Ectodermal cell (in vitro differentiated cells): ENCODE results near the gene GLDN. TPM values are rescaled to one million over a fixed set of nuclear protein-coding genes. Genes with fewer than 3 reads are reported as not detected.

Experiments used
- H3K27ac ChIP-seq: 2 replicates; pipeline ENCODE4 v1.7.0; 2013; ENCODE audit warnings: mild to moderate bottlenecking, low read depth, low read length; ENCODE audit not compliant: insufficient read depth, poor library complexity, severe bottlenecking
- H3K27me3 ChIP-seq: 2 replicates; pipeline ENCODE4 v1.7.0; 2013; ENCODE audit warnings: mild to moderate bottlenecking, low read length; ENCODE audit not compliant: insufficient read depth, control insufficient read depth, poor library complexity, severe bottlenecking
- H3K36me3 ChIP-seq: one replicate; pipeline ENCODE4 v1.7.0; 2013; ENCODE audit warnings: low read length; ENCODE audit not compliant: control insufficient read depth, insufficient read depth
- H3K4me1 ChIP-seq: one replicate; pipeline ENCODE4 v1.7.0; 2013; ENCODE audit warnings: low read length; ENCODE audit not compliant: control insufficient read depth, insufficient read depth
- H3K4me3 ChIP-seq: 2 replicates; pipeline ENCODE4 v1.7.0; 2013; ENCODE audit warnings: low read depth, low read length, control low read depth; ENCODE audit not compliant: insufficient read depth
- H3K9me3 ChIP-seq: 2 replicates; pipeline ENCODE4 v1.7.0; 2013; ENCODE audit warnings: mild to moderate bottlenecking, low read length, moderate library complexity; ENCODE audit not compliant: control insufficient read depth
- WGBS, 2 experiments: methylation state at CpG; one replicate each; pipeline ENCODE4 v1.1.7; 2013; ENCODE audit warnings: missing lambda C conversion rate in 2 of 2; 5-methylcytosine and 5-hydroxymethylcytosine counted together
- polyA plus RNA-seq, 4 experiments: library from polyadenylated mRNA; stranded (reverse); fragments of 50-300 nt; gene quantifications; one replicate each; pipeline ENCODE4 v1.2.3, GENCODE V29; 2013

GLDN gene
- polyA plus RNA-seq (2013, experiment 1 of 4), result 1.1 TPM
- 1.8 TPM for polyA plus RNA-seq (2013, experiment 2 of 4)
- polyA plus RNA-seq (2013, experiment 3 of 4), result 1.5 TPM
- 1.3 TPM for polyA plus RNA-seq (2013, experiment 4 of 4)

GRCh38 chr15:51341366-51342226, at the start of gene GLDN:
Gene GLDN, plus strand, starts transcription at chr15:51341655. Its CDS starts 30 bp downstream, at chr15:51341685.
- H3K27me3 ChIP-seq, result peaks cover 52% of the 10 kb centered on the region
- no peaks in the 10 kb centered on the region for H3K36me3 ChIP-seq
- no peaks in the 10 kb centered on the region for H3K4me1 ChIP-seq
- peak within 1 kb of the TSS; percentile 34 for H3K4me3 ChIP-seq
- H3K9me3 ChIP-seq, result no peaks in the 10 kb centered on the region
- H3K27ac ChIP-seq, result no peak within 1 kb of the TSS
- 7% methylated on average over 76 of the region's 76 CpGs for WGBS, 2 experiments

DNA sequence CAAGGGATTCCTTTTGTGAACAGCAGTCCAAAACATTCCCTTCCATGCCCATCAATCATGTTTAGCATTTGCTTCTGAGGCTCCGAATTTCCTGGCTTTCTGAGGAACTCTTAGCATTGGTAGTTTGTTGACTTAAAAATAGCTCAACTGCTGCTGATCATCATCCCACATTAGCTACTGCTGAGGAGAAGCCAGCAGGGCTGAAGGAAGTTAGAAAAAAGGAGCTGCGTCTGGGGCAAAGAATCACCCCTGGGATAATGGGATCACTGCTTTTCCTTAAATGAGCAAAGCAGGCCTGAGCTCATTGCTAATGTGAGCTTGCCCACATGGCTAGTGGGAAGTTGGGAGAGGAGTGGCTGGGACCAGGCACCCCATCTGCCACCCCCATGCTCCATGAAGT, 42.8 kb upstream of the GLDN start:
- Histone ChIP-seq H3K27me3 (no peaks in the 10 kb centered on the region), H3K27ac (no peak overlapping the region), H3K36me3 (no peaks in the 10 kb centered on the region), H3K9me3 (no peaks in the 10 kb centered on the region), H3K4me3 (no peak overlapping the region), H3K4me1 (peaks cover 8% of the 10 kb centered on the region)
- WGBS, 2 experiments, result 88 to 94% methylated on average over 2 of the region's 2 CpGs

- no peaks in the 10 kb centered on the region for H3K36me3 ChIP-seq
- WGBS, 2 experiments, result 90 to 94% methylated on average over 5 of the region's 5 CpGs
- peaks cover 8% of the 10 kb centered on the region for H3K4me1 ChIP-seq
- H3K4me3 ChIP-seq, result no peak overlapping the region
- no peak overlapping the region for H3K27ac ChIP-seq
- no peaks in the 10 kb centered on the region for H3K27me3 ChIP-seq
- no peaks in the 10 kb centered on the region for H3K9me3 ChIP-seq
Observed at GRCh38 chr15:51299187-51300015, 42.1 kb upstream of the GLDN start.

GRCh38 chr15:51302480-51302879, 39.0 kb upstream of the GLDN start:
- WGBS, 2 experiments, result 92 to 93% methylated on average over 6 of the region's 6 CpGs
- no peak overlapping the region for H3K4me3 ChIP-seq
- H3K9me3 ChIP-seq, result no peaks in the 10 kb centered on the region
- H3K36me3 ChIP-seq, result no peaks in the 10 kb centered on the region
- H3K4me1 ChIP-seq, result peaks cover 8% of the 10 kb centered on the region
- no peaks in the 10 kb centered on the region for H3K27me3 ChIP-seq
- H3K27ac ChIP-seq, result no peak overlapping the region

- Histone ChIP-seq H3K27ac (no peak overlapping the region), H3K9me3 (no peaks in the 10 kb centered on the region), H3K27me3 (no peaks in the 10 kb centered on the region), H3K36me3 (no peaks in the 10 kb centered on the region), H3K4me3 (no peak overlapping the region), H3K4me1 (peaks cover 8% of the 10 kb centered on the region)
- 89 to 98% methylated on average over 2 of the region's 2 CpGs for WGBS, 2 experiments
Observed at GRCh38 chr15:51303462-51303980, 37.9 kb upstream of the GLDN start.

GRCh38 chr15:51307325-51307724, 34.1 kb upstream of the GLDN start:
- Histone ChIP-seq H3K36me3 (no peaks in the 10 kb centered on the region), H3K9me3 (no peaks in the 10 kb centered on the region), H3K27me3 (no peaks in the 10 kb centered on the region), H3K4me3 (no peak overlapping the region), H3K27ac (no peak overlapping the region), H3K4me1 (no peaks in the 10 kb centered on the region)
- WGBS, 2 experiments, result 92 to 96% methylated on average over 3 of the region's 3 CpGs

DNA sequence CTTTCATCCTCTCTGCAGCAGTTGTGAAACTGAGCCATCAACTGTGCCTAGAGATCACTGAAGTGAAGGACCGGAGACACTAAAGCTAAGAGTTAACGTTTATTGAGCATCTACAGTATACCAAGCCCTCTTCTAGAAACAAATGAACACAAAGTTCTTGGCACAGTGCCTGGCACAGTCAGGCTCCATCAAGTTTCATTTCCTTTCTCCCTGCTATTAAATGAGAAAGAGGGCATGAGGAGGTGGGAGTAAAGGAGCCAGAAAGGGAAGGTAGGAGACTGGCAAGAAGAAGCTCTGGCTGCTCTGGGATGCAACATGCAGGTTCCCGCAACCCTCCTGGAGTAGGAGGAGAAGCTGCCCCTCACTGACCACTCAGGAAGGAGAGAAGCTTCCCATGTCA, 33.6 kb upstream of the GLDN start:
- no peaks in the 10 kb centered on the region for H3K4me1 ChIP-seq
- H3K27ac ChIP-seq, result no peak overlapping the region
- WGBS, 2 experiments, result 92 to 95% methylated on average over 3 of the region's 3 CpGs
- H3K27me3 ChIP-seq, result no peaks in the 10 kb centered on the region
- no peaks in the 10 kb centered on the region for H3K9me3 ChIP-seq
- H3K4me3 ChIP-seq, result no peak overlapping the region
- H3K36me3 ChIP-seq, result no peaks in the 10 kb centered on the region

DNA sequence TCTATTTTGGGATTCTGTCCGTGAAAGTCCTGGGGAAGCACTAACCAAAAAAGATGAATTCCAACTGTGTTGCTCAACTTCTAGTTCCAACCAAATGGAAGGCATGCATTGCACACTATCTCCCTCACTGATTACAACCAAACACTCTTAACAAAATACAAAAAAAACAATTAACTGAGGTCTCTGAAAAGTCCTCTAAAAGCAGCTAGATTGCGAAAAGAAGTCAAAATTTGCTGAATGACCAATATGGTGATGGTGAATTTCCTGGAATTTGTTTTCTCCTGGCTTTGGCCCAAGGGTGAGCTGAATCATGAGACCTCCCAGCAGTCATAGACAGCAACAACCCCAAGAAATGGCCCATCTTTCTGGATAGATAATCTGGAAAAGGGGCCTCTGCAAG, 31.4 kb upstream of the GLDN start:
- no peaks in the 10 kb centered on the region for H3K9me3 ChIP-seq
- H3K4me1 ChIP-seq, result no peaks in the 10 kb centered on the region
- H3K36me3 ChIP-seq, result no peaks in the 10 kb centered on the region
- no peaks in the 10 kb centered on the region for H3K27me3 ChIP-seq
- H3K4me3 ChIP-seq, result no peak overlapping the region
- no peak overlapping the region for H3K27ac ChIP-seq
- WGBS, 2 experiments, result 89 to 98% methylated on average over 2 of the region's 2 CpGs

GRCh38 chr15:51311510-51311909, 29.9 kb upstream of the GLDN start:
- no peaks in the 10 kb centered on the region for H3K9me3 ChIP-seq
- no peak overlapping the region for H3K4me3 ChIP-seq
- H3K27ac ChIP-seq, result no peak overlapping the region
- no peaks in the 10 kb centered on the region for H3K4me1 ChIP-seq
- H3K27me3 ChIP-seq, result no peaks in the 10 kb centered on the region
- no peaks in the 10 kb centered on the region for H3K36me3 ChIP-seq
- 88 to 93% methylated on average over 2 of the region's 2 CpGs for WGBS, 2 experiments
